Mesenchymal stem cell (in vitro differentiated cells and primary cell): Measurements from ENCODE around the gene C5AR1.
"Not testable (repeated sequence)": the region's sequence is repeated elsewhere in the genome, so short reads cannot be mapped to it uniquely, and the experiment has no call there.

Source experiments
- DNase-seq: peaks from one replicate; pipeline ENCODE4 v3.0.0-alpha.2; 2013
- H2AFZ ChIP-seq: one replicate; pipeline ENCODE4 v1.6.1; 2013; ENCODE audit warnings: low read depth, mild to moderate bottlenecking, control low read depth, inconsistent platforms, low read length, moderate library complexity
- H2AK5ac ChIP-seq: 2 replicates; pipeline ENCODE4 v1.6.1; 2013; ENCODE audit warnings: low read length, moderate library complexity, mild to moderate bottlenecking, inconsistent platforms; ENCODE audit not compliant: severe bottlenecking
- H2BK120ac ChIP-seq: one replicate; pipeline ENCODE4 v1.6.1; 2013; ENCODE audit warnings: low read depth, mild to moderate bottlenecking, inconsistent platforms, low read length, moderate library complexity
- H2BK12ac ChIP-seq, 2 experiments: one replicate each; pipeline ENCODE4 v1.6.1; 2013; ENCODE audit warnings: inconsistent platforms in 2 of 2, low read length in 2 of 2, mild to moderate bottlenecking in 2 of 2, moderate library complexity in 2 of 2, control low read depth in 1 of 2
- H2BK15ac ChIP-seq: one replicate; pipeline ENCODE4 v1.6.1; 2013; ENCODE audit warnings: mild to moderate bottlenecking, low read depth, inconsistent platforms; ENCODE audit not compliant: poor library complexity, severe bottlenecking
- H2BK5ac ChIP-seq: 2 replicates; pipeline ENCODE4 v1.6.1; 2013; ENCODE audit warnings: low read depth, mild to moderate bottlenecking, low read length, control low read depth, inconsistent platforms; ENCODE audit not compliant: poor library complexity, severe bottlenecking
- H3K14ac ChIP-seq, 2 experiments: one replicate each; pipeline ENCODE4 v1.6.1; 2013; ENCODE audit warnings: inconsistent platforms in 2 of 2, low read length in 2 of 2, control low read depth in 1 of 2, mild to moderate bottlenecking in 1 of 2, moderate library complexity in 1 of 2
- H3K18ac ChIP-seq, 2 experiments: one replicate each; pipeline ENCODE4 v1.6.1; 2013; ENCODE audit warnings: inconsistent platforms in 2 of 2, low read length in 2 of 2, control low read depth in 1 of 2, low read depth in 1 of 2, mild to moderate bottlenecking in 1 of 2
- H3K23ac ChIP-seq, 2 experiments: one replicate each; pipeline ENCODE4 v1.6.1; 2013; ENCODE audit warnings: inconsistent platforms in 2 of 2, low read length in 2 of 2, mild to moderate bottlenecking in 2 of 2, moderate library complexity in 2 of 2, control low read depth in 1 of 2
- H3K27ac ChIP-seq: 2 replicates; pipeline ENCODE4 v1.5.1; 2013; ENCODE audit warnings: mild to moderate bottlenecking, moderate library complexity, low read length, control low read depth, inconsistent platforms; ENCODE audit not compliant: poor library complexity, severe bottlenecking
- H3K27me3 ChIP-seq, 2 experiments: 2 replicates each; pipeline versions ENCODE4 v1.6.1 to v1.7.0; 2013; ENCODE audit warnings: low read length in 2 of 2, mild to moderate bottlenecking in 2 of 2, moderate library complexity in 2 of 2, control low read depth in 1 of 2, inconsistent platforms in 1 of 2; ENCODE audit not compliant: control insufficient read depth in 1 of 2, insufficient read depth in 1 of 2
- H3K36me3 ChIP-seq, 2 experiments: 2 replicates each; pipeline versions ENCODE4 v1.6.1 to v1.7.0; 2013; ENCODE audit warnings: low read length in 2 of 2, control low read depth in 1 of 2, inconsistent platforms in 1 of 2, low read depth in 1 of 2, mild to moderate bottlenecking in 1 of 2; ENCODE audit not compliant: insufficient read depth in 2 of 2, control insufficient read depth in 1 of 2
- H3K4ac ChIP-seq, 2 experiments: one replicate each; pipeline ENCODE4 v1.6.1; 2013; ENCODE audit warnings: inconsistent platforms in 2 of 2, low read length in 2 of 2, mild to moderate bottlenecking in 2 of 2, moderate library complexity in 2 of 2, control low read depth in 1 of 2, low read depth in 1 of 2
- H3K4me1 ChIP-seq: 2 replicates; pipeline ENCODE4 v1.6.1; 2013; ENCODE audit warnings: low read depth, low read length, control low read depth; ENCODE audit not compliant: control insufficient read depth, insufficient read depth
- H3K4me2 ChIP-seq: 2 replicates; pipeline ENCODE4 v1.6.1; 2013; ENCODE audit warnings: low read length, mild to moderate bottlenecking, inconsistent platforms; ENCODE audit not compliant: poor library complexity, severe bottlenecking
- H3K4me3 ChIP-seq, 2 experiments: 2 replicates each; pipeline versions ENCODE4 v1.5.1 to v1.7.0; 2013; ENCODE audit warnings: low read length in 2 of 2, mild to moderate bottlenecking in 2 of 2, control low read depth in 1 of 2, low read depth in 1 of 2; ENCODE audit not compliant: insufficient read depth in 1 of 2
- H3K79me1 ChIP-seq: replicated peaks from 2 replicates; pipeline ENCODE4 v1.6.1; 2013; ENCODE audit warnings: mild to moderate bottlenecking, control low read depth, low read length, inconsistent platforms; ENCODE audit not compliant: poor library complexity, severe bottlenecking
- H3K9ac ChIP-seq: 2 replicates; pipeline ENCODE4 v1.7.0; 2013; ENCODE audit warnings: mild to moderate bottlenecking, low read length, moderate library complexity
- H3K9me3 ChIP-seq: 2 replicates; pipeline ENCODE4 v1.7.0; 2013; ENCODE audit warnings: mild to moderate bottlenecking, low read length; ENCODE audit not compliant: control insufficient read depth
- H4K8ac ChIP-seq: one replicate; pipeline ENCODE4 v1.6.1; 2013; ENCODE audit warnings: inconsistent platforms, mild to moderate bottlenecking, low read length, moderate library complexity
- H4K91ac ChIP-seq: one replicate; pipeline ENCODE4 v1.6.1; 2013; ENCODE audit warnings: mild to moderate bottlenecking, low read length, inconsistent platforms
- WGBS: methylation state at CpG from one replicate; pipeline ENCODE4 v1.1.7; 2013; ENCODE audit warnings: mixed read lengths; 5-methylcytosine and 5-hydroxymethylcytosine counted together

The C5AR1 gene

GRCh38 chr19:47358936-47359335 lies 49.3 kb downstream of the C5AR1 start:
- Histone ChIP-seq H3K14ac (no peak overlapping the region), H2AFZ (no peak overlapping the region), H2BK12ac (no peak overlapping the region), H3K27me3 (no peaks in the 10 kb centered on the region), H2BK5ac (no peak overlapping the region), H3K23ac (no peak overlapping the region), H3K27ac (no peak overlapping the region), H3K4ac (no peak overlapping the region), H2AK5ac (no peak overlapping the region), H4K8ac (no peak overlapping the region), H3K18ac (no peak overlapping the region), H3K36me3 (peaks cover 84 to 91% of the 10 kb centered on the region in 2 experiments), H3K9ac (no peak overlapping the region), H3K79me1 (peaks cover 24% of the 10 kb centered on the region), H3K4me2 (no peak overlapping the region), H2BK15ac (no peak overlapping the region), H3K4me3 (no peak overlapping the region), H2BK120ac (no peak overlapping the region), H4K91ac (no peak overlapping the region), H3K4me1 (peaks cover 1% of the 10 kb centered on the region), H3K9me3 (peaks cover 5% of the 10 kb centered on the region)
- DNase-seq: no peak
- 93% methylated on average over 6 of the region's 6 CpGs for WGBS

GRCh38 chr19:47362321-47362720 lies 52.7 kb downstream of the C5AR1 start:
- no peak overlapping the region for H3K4me3 ChIP-seq
- no peak overlapping the region for H3K18ac ChIP-seq
- peaks cover 8% of the 10 kb centered on the region for H3K4me1 ChIP-seq
- H3K36me3 ChIP-seq: peaks cover 80 to 85% of the 10 kb centered on the region in 2 experiments
- H3K4me2 ChIP-seq: no peak overlapping the region
- H4K91ac ChIP-seq: no peak overlapping the region
- WGBS: 98% methylated on average over 21 of the region's 21 CpGs
- no peak overlapping the region for H2AFZ ChIP-seq
- H2AK5ac ChIP-seq: no peak overlapping the region
- no peak overlapping the region for H2BK5ac ChIP-seq
- H3K27ac ChIP-seq: no peak overlapping the region
- H3K79me1 ChIP-seq: peaks cover 25% of the 10 kb centered on the region
- H2BK12ac ChIP-seq: no peak overlapping the region
- H2BK120ac ChIP-seq: no peak overlapping the region
- no peak overlapping the region for H4K8ac ChIP-seq
- H3K14ac ChIP-seq: no peak overlapping the region
- no peak overlapping the region for H3K23ac ChIP-seq
- H3K9ac ChIP-seq: no peak overlapping the region
- H2BK15ac ChIP-seq: no peak overlapping the region
- H3K4ac ChIP-seq: no peak overlapping the region
- DNase-seq: no peak
- H3K9me3 ChIP-seq: peaks cover under 1% of the 10 kb centered on the region
- H3K27me3 ChIP-seq: no peaks in the 10 kb centered on the region

GRCh38 chr19:47363758-47364531 lies 54.3 kb downstream of the C5AR1 start:
- Histone ChIP-seq H2BK15ac (no peak overlapping the region), H2BK5ac (no peak overlapping the region), H3K27ac (no peak overlapping the region), H3K4me3 (no peak overlapping the region), H3K18ac (no peak overlapping the region), H2BK120ac (no peak overlapping the region), H3K14ac (no peak overlapping the region), H3K79me1 (peaks cover 23% of the 10 kb centered on the region), H3K4ac (no peak overlapping the region), H3K23ac (no peak overlapping the region), H4K91ac (no peak overlapping the region), H2BK12ac (no peak overlapping the region), H2AFZ (no peak overlapping the region), H3K9me3 (no peaks in the 10 kb centered on the region), H3K4me1 (peaks cover 8% of the 10 kb centered on the region), H3K36me3 (peaks cover 70 to 72% of the 10 kb centered on the region in 2 experiments), H2AK5ac (no peak overlapping the region), H3K27me3 (no peaks in the 10 kb centered on the region), H4K8ac (peak overlapping the region; percentile 49), H3K9ac (no peak overlapping the region), H3K4me2 (no peak overlapping the region)
- WGBS: 79% methylated on average over 10 of the region's 13 CpGs
- DNase-seq: peak; percentile 45

- H3K4ac ChIP-seq: not testable (repeated sequence)
Observed at GRCh38 chr19:47365455-47365854, 55.8 kb downstream of the C5AR1 start.

More at GRCh38 chr19:47365455-47365854, 55.8 kb downstream of the C5AR1 start:
- not testable (repeated sequence) for H3K4me2 ChIP-seq, H2BK5ac ChIP-seq, H3K27ac ChIP-seq, H4K8ac ChIP-seq, DNase-seq, H3K18ac ChIP-seq, H2BK15ac ChIP-seq, H3K9me3 ChIP-seq, H3K9ac ChIP-seq, H2AFZ ChIP-seq, H2BK120ac ChIP-seq, H2AK5ac ChIP-seq, H4K91ac ChIP-seq, H3K23ac ChIP-seq, H2BK12ac ChIP-seq, H3K14ac ChIP-seq, H3K27me3 ChIP-seq, H3K4me3 ChIP-seq
- H3K36me3 ChIP-seq: peaks cover 70% of the 10 kb centered on the region in 2 experiments
- peaks cover 16% of the 10 kb centered on the region for H3K79me1 ChIP-seq
- WGBS: 97% methylated on average over 6 of the region's 10 CpGs
- H3K4me1 ChIP-seq: peaks cover 18% of the 10 kb centered on the region
